GM18867 (cell line): Measurements from ENCODE around the gene LRPAP1.

ENCODE experiments used
- ATAC-seq: cut with Tn5 transposase; IDR thresholded peaks from one replicate; pipeline ENCODE4 v1.9.1; 2021; ENCODE audit warnings: mild to moderate bottlenecking, moderate library complexity; ENCODE audit not compliant: unreplicated experiment

Gene LRPAP1

DNA sequence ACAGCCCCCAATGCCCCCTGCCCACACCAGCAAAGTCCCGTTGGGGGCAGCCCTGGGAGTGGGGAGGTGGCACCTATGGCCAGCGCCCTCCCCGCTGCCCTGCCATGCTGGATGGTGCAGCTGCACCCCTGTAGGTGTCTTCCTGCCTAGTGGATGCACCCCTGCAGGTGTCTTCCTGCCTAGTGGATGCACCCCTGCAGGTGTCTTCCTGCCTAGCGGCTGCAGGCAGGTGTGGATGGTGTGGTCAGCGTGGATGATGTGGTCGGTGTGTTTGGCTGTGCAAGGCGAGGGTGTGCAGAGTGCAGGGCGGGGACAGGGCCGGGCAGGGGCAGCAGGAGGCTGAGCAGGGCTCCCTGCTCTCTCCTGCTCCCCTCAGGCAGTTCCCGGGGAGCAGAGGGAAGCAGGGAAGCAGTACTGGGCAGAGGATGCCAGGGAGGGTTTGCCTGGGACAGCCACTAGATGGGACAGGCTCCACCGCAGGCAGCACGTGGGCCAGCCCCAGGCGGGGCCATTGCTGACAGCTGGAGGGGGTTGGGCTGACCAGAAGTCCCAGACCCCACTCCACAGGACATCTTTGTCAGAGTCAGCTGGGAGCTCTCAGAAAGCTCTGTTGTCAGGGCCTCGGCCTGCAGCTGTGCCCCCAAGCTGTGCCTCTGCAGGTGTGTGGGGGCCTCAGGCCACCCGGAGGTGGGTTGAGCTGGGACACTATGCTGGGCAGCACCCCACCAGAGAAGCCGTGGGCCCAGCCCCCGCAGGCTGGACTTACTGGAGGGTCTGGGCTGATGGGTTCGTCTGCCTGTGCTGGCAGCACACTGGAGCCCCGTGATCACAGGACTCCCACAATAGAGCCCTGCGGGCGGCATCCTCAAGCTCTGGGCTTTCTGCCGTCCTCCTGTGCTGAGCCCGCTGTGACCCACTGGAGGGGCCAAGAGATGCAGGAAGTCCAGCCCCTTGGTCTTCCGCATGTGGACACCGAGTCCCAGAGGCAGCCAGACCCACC is 45.4 kb downstream of the LRPAP1 start:
- ATAC-seq = no peak

DNA sequence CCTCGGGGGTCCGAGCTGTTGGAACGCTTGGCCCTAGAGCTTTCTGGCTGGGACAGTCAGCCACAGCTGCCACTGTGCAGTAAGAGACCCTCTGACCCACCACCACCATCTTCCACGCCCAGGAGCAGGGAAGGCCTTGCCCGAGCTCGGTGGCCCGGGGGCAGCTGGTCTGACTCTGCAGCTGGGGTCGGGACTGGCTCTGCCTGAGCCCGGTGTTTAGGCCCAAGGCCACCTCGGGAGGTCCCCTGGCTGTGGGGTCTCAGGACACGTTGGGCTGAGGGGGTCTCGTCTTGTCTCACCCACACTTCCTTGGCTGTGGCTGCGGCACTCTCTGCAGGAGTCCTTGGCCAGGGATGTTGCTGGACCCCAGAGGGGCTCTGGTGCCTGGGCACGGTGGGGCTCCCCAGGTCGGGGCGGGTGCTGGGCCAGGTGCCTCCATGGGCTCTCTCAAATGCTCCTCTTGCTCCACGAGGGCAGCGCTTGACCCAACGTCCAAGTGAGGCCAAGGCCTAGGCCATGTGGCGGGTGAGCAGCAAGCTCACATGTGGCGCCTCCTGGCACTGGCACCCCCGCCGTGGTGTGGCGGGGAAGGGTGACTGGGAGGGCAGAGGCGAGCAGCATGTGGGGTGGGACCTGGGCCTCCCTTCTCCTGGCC is 46.2 kb downstream of the LRPAP1 start:
- no peak for ATAC-seq

DNA sequence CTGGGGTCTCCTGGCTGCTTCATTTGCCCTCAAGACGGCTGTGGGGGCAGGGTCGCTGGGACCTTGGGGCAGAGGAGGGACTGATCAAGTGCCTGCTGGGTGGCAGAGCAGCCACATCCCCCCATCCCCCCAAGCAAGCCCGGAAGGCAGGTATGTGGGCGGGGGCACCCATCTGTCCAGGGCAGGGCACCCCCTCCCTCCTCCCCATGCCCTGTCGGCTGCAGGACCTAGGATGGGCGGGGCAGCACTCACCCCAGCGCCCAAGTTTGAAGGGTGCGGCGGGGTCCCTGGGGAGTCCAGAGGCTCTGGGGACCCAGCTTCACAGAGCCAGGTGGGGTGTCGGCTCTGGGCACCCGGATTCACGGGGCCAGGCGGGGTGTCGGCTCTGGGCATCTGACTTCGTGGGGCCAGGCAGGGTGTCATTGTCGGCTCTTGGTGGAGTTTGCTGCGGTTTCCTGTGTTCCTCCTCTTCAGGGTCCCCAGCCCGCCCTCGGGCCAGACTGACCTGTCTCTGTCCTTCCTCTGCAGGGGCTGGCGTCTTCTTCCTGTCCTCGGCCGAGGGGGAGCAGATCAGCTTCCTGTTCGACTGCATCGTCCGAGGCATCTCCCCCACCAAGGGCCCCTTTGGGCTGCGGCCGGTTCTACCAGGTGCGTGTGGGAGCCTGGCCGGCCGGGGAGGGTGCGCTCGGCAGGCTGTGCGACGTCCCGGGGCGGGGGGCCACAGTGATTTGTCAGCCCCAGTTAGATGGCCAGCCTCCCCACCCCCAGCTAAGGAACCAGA is 47.0 kb downstream of the LRPAP1 start:
- ATAC-seq = no peak

DNA sequence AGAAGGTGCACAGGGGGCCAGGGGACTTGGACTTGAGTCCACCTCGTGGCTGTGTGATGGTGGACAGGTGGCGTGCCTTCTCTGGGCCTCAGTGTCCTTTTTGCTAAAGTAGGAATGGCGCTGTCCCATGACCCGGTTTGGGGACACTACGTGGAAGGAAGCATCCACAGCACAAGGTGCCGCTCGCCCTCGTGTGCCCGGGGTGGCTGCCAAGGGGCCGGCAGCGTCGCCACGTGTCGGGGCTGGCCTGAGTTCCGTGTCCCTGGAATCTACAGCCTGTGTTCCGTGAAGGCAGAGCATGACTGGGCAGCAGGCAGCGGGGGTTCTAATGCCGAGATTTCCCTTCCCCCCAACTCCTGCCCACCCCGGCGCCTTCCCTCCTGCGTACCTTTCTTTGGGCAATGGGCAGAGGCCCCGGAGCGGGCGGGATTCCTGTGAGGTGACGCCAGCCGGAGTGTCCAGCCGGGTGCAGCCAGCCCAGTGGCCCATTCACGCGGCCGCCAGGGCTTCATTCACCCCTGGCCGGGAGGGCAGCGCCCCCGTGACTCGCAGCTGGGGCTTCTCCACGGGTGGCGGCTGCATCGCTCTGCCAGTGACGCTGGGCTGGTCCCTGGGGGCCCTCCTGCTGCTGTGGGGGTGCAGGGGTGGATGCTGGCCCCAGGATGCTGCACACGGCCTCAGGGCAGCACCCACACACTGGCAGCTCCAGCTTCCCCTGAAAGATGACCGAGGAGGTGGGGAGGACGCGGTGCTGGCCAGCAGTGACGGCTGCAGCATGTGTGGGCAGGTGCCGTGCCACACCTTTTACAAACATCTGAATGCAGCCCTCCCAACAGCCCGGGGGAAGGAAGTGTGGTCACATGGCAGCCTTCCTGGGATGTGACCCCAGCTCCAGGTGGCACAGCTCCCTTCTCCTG is 47.9 kb downstream of the LRPAP1 start:
- ATAC-seq = no peak

DNA sequence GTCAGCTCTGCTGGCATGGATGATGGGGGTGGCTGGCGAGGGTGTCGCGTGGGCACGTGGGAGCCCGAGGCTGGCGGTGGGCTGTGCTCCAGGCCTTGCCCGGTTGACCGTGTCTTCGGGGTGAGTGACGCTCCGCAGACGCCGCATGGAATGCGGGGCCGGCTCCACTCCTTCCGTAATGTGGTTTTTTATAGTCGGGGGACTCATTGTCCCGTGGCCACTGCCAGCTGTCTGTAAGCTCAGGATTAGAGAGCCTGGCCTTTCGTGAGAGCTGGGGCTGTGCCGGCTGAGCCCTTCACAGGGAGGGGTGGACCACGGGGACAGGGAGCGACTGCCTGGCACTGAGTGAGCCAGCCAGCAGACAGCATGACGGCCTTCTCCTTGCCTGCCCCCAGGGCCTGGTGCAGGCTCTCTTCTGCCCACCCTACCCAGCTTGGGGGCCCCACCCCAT is 48.7 kb downstream of the LRPAP1 start:
- no peak for ATAC-seq

DNA sequence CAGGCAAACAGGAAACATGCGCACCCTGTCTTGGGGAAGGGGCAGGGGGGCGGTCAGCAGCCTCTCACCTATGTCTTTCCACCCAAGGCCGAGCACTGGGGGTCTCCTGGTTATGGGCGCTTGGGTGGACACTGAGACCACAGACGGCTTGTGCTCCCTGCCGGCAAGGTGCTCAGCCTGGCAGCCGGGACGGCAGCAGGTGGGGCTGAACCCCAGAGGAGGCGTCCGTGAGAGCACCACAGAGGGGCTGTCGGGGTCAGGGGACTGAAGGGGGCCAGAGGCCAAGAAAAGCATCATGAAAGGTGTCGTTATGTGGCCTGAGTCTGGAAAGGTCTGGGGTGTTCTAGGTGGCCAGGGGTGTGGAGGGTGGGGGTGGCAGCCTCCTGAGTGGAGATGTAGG is 49.5 kb downstream of the LRPAP1 start:
- ATAC-seq = no peak

DNA sequence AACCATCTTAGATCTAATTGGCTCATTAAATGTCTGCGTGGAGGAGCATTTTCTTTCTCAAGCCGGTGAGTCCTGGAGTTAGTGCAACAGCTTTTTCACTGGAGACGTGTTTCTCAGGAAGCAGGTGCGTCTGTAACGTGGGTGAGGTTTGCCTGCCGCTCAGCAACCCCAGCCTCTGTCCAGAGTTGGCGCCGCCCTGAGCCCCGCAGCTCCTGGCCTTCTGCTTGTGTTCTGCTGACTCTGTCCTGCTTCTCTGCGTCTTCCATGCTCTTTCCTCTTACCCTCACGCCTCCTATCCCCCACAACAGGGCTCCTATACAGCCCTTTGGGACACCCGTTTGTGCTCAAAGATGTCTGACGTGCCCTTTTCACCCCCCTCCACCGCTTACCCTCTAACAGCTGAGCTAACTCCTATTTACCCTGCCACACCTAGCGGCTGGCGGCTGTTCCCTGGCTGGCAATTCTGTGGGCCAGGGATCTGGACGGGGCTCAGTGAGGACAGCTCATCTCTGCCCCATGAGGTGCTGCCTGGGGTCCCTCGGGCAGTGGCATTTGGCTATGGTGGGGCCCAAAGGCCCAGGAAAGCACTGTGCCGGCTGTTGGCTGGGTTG is 50.3 kb downstream of the LRPAP1 start:
- no peak for ATAC-seq

DNA sequence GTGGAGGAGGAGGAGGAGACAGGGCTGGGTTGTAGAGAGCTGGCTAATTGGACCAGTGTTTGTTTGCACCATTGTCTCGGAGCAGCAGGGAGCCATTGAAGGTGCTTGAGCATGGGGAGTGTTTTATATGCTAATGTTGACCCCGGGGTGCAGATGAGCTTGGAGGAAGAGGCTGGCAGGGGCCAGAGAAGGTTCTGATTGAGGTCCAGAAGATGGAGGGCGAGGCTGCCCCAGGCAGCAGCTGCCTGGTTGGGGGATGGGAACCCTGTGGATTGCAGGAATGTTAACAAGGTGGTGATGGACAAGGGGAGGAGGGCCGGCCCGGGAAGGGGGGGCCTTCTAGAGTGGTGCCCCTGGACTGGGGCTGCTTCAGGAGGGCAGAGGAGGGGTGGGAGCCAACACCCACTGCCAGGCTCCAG is 51.1 kb downstream of the LRPAP1 start:
- no peak for ATAC-seq

DNA sequence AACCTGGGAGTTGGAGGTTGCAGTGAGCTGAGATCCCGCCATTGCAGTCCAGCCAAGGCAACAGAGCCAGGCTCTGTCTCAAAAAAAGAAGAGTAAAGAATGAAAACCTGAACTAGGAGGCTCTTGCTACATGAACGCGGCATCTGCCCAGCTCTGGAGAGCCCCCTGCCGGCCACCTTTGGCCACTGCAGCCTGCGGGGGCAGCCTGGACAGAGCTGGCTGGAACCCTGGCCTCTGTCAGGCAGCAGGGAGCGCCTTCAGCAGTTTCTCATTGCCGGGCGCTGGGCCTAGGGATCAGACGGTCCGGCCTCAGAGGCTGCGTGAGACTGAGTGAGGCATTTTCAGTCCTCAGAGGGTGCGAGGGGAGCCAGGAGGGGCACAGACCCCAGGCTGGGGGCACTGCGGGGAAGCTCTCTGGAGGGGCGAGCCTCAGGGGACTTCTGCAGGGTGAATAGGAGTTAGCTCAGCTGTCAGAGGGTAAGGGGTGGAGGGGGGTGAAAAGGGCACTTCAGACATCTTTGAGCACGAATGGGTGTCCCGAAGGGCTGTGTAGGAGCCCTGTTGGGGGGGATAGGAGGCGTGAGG is 51.6 kb downstream of the LRPAP1 start:
- ATAC-seq = peak; percentile 67

DNA sequence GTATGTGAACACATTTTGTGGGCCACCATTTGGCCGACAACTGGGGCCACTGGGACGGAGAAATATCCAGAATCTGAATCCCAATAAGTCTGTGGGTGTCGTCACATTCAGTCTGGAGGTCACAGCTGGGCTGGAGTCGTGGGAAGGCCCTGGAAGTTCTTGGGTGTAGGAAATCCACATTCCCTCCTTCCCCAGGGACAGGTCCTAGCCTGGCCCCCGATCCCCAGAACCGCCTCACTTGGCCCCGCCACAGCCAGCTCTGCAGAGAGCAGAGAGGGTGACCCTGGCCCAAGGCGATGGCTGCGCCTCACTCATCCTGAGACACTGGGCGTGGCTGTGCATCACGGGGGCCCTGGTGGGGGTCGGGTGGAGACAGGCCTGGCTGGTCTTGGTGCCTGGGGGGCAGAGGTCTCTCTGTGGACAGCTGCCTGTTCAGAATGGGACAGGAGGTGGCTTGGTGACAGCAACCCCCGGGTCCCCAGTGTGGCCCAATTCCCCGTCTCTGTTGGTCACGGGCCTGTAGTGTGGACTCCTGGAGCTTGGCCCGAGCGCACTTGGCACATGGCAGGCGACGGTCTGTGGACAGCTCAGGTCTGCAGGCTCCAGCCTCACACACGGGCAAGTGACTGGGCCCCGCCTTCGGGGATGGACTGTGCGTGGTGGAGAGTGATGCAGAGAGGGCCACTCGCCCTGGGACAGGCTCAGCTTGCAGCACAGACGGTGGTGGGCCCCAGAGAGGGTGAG is 52.7 kb downstream of the LRPAP1 start:
- ATAC-seq = no peak

DNA sequence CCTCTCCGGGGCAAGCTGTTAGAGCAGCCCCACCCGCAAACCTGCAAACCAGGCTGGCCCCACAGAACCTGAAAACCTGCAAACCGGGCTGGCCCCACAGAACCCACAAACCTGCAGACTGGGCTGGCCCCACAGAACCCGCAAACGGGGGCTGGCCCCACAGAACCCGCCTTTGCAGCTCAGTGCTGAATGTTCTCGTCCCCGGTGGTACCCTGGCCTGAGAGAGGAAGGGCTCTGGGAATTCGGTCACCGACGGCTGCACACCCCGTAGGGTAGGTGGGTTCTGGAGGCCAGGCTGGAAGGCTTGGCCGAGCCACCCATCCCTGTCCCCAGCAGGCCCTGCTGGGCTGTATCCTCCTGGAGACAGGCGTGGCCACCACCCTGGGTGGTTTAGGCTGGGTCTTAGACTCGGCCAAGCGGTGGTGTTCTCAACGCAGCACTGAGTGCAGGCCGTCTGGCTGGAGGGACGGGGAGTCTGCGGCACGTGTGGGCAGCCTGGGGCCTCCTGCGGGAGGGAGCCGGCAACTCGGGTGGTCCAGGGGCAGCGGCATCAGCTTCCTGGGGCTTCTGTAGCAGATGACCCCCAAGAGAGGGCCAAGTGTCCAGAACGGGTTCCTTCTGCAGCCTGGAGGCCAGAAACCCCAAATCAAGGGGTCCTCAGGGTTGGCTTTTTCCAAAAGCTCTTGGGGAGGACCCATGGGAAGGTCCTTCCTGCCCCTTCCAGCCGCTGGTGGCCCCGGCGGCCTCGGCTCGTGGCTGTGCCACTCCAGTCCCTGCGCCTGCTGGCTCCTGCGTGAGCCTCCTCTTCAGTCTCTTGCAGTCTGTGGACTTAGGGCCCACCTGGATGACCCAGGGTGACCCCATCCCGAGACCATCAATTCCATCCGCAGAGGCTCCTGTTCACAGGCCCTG is 53.5 kb downstream of the LRPAP1 start:
- ATAC-seq = no peak

DNA sequence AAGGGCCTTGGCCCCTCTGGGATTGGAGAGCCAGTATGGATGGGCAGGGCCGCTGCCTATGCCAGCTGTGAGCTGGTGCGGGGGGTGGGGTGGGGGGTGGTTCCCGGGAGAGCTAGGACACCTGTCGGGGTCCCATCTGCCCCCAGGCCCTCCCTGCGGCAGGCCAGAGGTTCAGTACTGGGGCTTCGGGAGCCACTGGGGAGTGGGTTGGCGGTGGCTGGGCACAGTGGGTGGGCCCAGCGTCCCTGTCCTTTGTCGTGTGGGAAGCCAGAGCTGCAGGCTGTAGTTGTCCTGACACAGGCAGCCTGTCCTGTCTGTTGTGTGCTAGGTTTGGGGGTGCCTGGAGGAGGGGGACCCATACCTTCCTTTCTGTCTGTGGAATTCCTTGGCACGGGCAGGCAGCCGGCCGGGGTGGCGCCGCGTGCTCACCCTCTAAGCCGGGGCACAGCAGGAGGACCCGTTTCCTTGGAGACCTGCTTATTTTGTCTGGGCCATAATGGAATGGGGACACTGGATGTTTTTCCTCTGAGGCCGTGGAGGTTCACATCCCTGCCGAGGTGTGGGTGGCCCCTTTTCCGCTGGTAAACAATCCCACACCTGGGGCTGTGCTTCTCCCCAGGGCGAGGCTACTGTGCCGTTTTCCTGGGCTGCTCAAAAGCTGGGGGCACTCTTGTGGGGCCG is 54.3 kb downstream of the LRPAP1 start:
- ATAC-seq = no peak

DNA sequence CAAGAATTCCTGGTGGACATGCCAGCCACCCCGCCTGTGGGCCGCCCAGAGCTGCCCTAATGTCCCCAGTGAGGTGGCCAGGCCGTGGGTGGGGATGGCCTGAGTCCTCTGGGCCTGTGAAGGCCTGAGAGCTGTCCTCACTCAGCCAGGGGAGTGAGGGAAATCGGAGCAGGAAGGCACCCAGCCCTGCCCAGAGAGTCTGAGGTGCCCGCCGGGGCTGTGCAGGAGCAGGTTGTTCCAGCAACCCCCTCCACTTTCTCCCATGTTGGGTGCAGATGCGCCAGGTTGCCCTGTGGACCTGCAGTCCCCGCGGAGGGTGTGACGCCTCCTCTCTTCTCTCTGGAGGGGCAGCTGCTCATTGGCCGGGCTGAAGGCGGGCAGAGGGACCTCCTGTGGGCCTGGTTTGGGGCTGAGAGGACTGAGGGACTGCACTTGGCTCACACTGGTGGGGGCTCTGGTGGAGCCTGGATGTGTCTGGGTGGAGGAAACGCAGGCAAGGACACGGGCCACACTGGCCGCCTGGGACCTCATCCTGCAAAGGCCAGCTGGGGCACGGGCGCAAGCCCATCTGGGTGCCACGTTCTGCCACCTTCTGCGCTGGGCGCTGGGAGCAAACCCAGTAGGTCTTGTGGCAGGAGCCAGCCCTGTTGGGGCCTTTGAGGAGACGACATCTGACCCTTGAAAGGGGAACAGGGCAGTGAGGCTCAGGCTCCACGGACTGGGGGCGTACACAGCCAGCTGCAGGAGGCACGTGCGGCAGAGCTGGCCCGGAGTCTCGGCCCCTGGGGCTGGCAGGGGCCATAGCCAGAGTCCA is 55.1 kb downstream of the LRPAP1 start:
- no peak for ATAC-seq

DNA sequence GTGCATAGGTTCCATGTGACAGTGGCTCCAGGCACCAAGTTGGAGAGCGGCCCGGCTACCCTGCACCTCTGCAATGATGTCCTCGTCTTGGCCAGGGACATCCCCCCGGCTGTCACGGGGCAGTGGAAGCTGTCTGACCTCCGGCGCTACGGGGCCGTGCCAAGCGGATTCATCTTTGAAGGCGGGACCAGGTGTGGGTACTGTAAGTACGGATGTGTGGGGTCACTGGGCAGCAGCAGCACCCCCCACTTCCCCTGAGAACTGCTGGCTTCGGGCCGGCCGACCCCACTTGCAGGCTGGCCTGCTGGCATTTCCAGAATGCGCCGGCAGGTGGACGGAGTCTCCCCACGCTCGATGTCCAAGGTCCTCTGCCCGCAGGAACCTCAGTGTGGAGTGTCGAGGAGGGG is 55.9 kb downstream of the LRPAP1 start:
- ATAC-seq = no peak

DNA sequence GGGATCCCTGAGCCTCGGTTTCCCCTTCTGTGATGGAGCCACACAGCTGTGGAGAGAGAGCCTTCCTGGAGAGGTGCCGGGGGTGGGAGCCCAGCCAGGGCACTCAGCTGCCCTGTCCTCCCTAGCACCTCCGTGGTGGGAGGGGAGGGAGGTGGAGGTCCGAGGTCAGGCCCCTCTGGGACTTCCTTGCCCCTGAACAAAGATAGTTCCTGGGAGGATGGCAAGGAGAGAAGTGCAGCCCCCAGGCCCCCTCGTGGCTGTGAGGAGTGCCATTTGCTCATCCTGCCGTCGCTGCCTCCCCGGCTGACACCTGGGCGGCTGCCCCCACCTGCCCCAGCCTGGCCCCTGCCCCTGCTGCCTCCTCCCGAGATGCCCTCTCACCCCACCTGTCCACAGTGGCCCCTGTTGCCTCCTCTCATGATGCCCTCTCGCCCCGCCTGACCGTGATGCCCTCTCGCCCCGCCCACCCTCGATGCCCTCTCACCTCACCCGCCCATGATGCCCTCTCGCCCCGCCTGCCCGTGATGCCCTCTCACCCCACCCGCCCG is 56.4 kb downstream of the LRPAP1 start:
- no peak for ATAC-seq
